Skeletal muscle tissue (tissue), 4 donors: ENCODE measurements around the gene RHAG. TPM values are rescaled to one million over a fixed set of nuclear protein-coding genes. Genes with fewer than 3 reads are reported as not detected.

Experiments
- H3K27ac ChIP-seq: one replicate; pipeline ENCODE4 v1.7.0; 2013; ENCODE audit warnings: mild to moderate bottlenecking, low read depth, low read length, inconsistent platforms
- H3K27me3 ChIP-seq, 3 donors: one replicate each; pipeline ENCODE4 v1.7.0; 2013; ENCODE audit warnings: low read length in 3 of 3; ENCODE audit not compliant: control insufficient read depth in 3 of 3, insufficient read depth in 3 of 3
- H3K36me3 ChIP-seq, 3 donors: one replicate each; pipeline ENCODE4 v1.7.0; 2013; ENCODE audit warnings: low read length in 3 of 3; ENCODE audit not compliant: control insufficient read depth in 3 of 3, insufficient read depth in 3 of 3
- H3K4me1 ChIP-seq, 3 donors: one replicate each; pipeline ENCODE4 v1.7.0; 2013; ENCODE audit warnings: low read length in 3 of 3, mild to moderate bottlenecking in 3 of 3; ENCODE audit not compliant: control insufficient read depth in 3 of 3, insufficient read depth in 3 of 3
- H3K4me3 ChIP-seq, 3 donors: one replicate each; pipeline ENCODE4 v1.7.0; 2013; ENCODE audit warnings: low read length in 3 of 3
- H3K9ac ChIP-seq, 3 donors: one replicate each; pipeline ENCODE4 v1.7.0; 2013; ENCODE audit warnings: low read length in 3 of 3, mild to moderate bottlenecking in 3 of 3, moderate library complexity in 2 of 3, low read depth in 1 of 3
- H3K9me3 ChIP-seq, 3 donors: one replicate each; pipeline ENCODE4 v1.7.0; 2013; ENCODE audit warnings: low read length in 3 of 3; ENCODE audit not compliant: control insufficient read depth in 3 of 3
- total RNA-seq: library from RNA; depleted of rRNA; stranded (reverse); fragments of >200 nt; gene quantifications from one replicate; pipeline ENCODE4 v1.2.3, GENCODE V29; 2014
- donor health status: Osteomylitis.

RHAG gene
- total RNA-seq, 1 donor from 2014 or later = 1.6 TPM

- no peak overlapping the region for H3K27ac ChIP-seq
- no peaks in the 10 kb centered on the region for H3K4me1 ChIP-seq
- no peaks in the 10 kb centered on the region for H3K9me3 ChIP-seq
- H3K27me3 ChIP-seq = peaks cover 0 to 2% (median 0%) of the 10 kb centered on the region in 3 donors
- no peak overlapping the region for H3K4me3 ChIP-seq
- H3K9ac ChIP-seq = no peak overlapping the region
- no peaks in the 10 kb centered on the region for H3K36me3 ChIP-seq
Measured at GRCh38 chr6:49570474-49571079, 66.1 kb downstream of the RHAG start.

- Histone ChIP-seq H3K36me3 (no peaks in the 10 kb centered on the region), H3K9ac (no peak overlapping the region), H3K27me3 (no peaks in the 10 kb centered on the region), H3K9me3 (no peaks in the 10 kb centered on the region), H3K4me1 (no peaks in the 10 kb centered on the region), H3K27ac (no peak overlapping the region), H3K4me3 (no peak overlapping the region)
Measured at GRCh38 chr6:49565855-49566254, 70.8 kb downstream of the RHAG start.

DNA sequence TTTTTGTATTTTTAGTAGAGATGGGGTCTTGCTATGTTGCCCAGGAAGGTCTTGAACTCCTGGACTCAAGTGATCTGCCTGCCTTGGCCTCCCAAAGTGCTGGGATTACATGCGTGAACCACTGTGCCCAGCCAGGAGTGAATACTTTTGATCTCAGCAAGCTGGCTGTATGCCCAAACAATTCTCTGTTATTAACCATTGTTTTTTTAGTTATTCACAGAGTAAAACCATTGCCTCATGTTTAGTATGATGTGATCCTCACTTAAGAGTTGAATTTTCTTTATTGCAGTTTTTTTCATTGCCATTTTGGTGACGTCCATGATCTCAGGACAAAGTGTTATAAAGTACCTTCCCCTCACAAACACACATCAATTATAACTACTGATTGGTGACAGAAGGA, 71.4 kb downstream of the RHAG start:
- Histone ChIP-seq H3K27ac (no peak overlapping the region), H3K4me1 (no peaks in the 10 kb centered on the region), H3K4me3 (no peak overlapping the region), H3K27me3 (no peaks in the 10 kb centered on the region), H3K9ac (no peak overlapping the region), H3K9me3 (no peaks in the 10 kb centered on the region), H3K36me3 (no peaks in the 10 kb centered on the region)

DNA sequence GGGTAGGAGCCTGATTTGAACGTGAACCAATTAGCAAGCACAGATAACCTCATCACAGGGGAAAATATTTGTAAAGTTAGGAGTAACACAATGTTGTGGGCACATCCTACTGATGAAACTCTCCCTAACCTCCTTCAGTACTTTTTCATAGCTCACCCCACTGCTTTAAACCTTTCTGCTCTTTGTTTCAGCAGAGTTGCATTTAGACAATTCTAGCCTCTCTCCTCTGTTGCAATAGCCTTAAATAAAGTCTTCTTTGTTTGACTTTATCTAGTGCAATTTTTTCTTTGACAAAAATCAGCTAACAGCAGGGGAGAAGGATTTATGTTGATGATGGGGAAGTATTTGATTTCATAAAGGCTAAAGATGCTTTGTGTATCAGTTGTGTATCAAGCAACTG, 72.1 kb downstream of the RHAG start:
- Histone ChIP-seq H3K27me3 (no peaks in the 10 kb centered on the region), H3K9me3 (no peaks in the 10 kb centered on the region), H3K27ac (no peak overlapping the region), H3K4me1 (no peaks in the 10 kb centered on the region), H3K9ac (no peak overlapping the region), H3K36me3 (no peaks in the 10 kb centered on the region), H3K4me3 (no peak overlapping the region)

DNA sequence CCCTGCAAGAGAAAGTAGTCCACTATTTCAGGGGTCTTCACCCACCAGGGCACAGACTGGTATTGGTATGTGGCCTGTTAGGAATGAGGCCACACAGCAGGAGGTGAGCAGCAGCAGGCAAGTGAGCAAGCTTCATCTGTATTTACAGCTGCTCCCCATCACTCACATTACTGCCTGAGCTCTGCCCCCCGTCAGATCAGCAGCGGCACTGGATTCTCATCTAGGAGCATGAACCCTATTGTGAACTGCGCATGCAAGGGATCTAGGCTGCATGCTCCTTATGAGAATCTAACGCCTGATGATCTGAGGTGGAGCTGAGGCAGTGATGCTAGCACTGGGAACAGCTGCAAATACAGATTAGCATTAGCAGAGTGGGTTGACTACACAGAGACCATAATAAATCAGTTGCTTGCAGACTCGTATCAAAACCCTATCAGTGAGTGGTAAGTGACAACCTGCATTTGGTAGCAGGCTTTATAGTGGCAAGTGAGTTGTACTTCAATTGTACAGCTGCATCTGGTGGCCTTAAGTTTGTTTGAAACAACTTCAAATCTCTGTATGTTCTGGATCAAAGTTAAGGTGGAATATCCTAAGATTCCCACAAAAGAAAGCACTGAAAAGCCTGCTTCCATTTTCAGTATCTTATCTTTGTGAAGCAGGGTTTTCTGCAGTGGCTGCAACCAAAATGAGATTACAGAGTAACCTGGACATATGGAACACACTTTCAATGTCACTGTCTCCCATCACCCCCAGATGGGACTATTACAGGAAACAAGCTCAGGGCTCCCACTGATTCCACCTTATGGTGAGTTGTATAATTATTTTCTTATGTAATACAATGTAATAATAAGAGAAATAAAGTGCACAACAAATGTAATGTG, 73.4 kb downstream of the RHAG start:
- Histone ChIP-seq H3K27ac (no peak overlapping the region), H3K9ac (no peak overlapping the region), H3K4me1 (no peaks in the 10 kb centered on the region), H3K9me3 (no peaks in the 10 kb centered on the region), H3K27me3 (no peaks in the 10 kb centered on the region), H3K4me3 (no peak overlapping the region), H3K36me3 (no peaks in the 10 kb centered on the region)

- Histone ChIP-seq H3K9ac (no peak overlapping the region), H3K4me1 (no peaks in the 10 kb centered on the region), H3K9me3 (no peaks in the 10 kb centered on the region), H3K4me3 (no peak overlapping the region), H3K27ac (no peak overlapping the region), H3K27me3 (peaks cover 0 to under 1% (median 0%) of the 10 kb centered on the region in 3 donors), H3K36me3 (no peaks in the 10 kb centered on the region)
Measured at GRCh38 chr6:49558238-49558637, 78.4 kb downstream of the RHAG start.

- H3K4me3 ChIP-seq = no peak overlapping the region
- H3K9me3 ChIP-seq = no peaks in the 10 kb centered on the region
- peaks cover 0 to 3% (median 0%) of the 10 kb centered on the region in 3 donors for H3K27me3 ChIP-seq
- no peaks in the 10 kb centered on the region for H3K4me1 ChIP-seq
- H3K36me3 ChIP-seq = no peaks in the 10 kb centered on the region
- H3K27ac ChIP-seq = no peak overlapping the region
- no peak overlapping the region for H3K9ac ChIP-seq
Measured at GRCh38 chr6:49557177-49557576, 79.5 kb downstream of the RHAG start.

DNA sequence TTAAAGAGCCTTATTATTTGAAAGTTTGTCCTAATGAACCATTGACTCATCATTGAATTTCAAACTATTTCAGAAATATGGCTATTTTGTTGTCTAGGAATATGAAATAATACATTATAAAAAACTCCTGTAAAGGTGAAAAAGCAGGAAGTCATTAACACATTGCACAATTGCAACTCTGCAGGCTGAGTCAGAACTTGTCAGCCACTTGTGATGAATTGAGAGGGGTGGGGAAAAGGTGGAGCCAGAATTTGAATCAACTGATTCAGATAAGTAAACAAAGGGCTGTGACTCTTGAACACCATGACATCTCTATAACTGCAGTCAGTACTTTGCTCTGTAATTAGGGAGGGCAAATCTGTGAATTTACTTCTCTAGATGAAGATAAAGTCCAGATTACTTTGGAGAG, 80.2 kb downstream of the RHAG start:
- peaks cover 2 to 5% (median 2%) of the 10 kb centered on the region in 3 donors for H3K27me3 ChIP-seq
- H3K9ac ChIP-seq = no peak overlapping the region
- H3K27ac ChIP-seq = no peak overlapping the region
- no peak overlapping the region for H3K4me3 ChIP-seq
- H3K36me3 ChIP-seq = no peaks in the 10 kb centered on the region
- peaks cover under 1 to 3% (median 2%) of the 10 kb centered on the region in 3 donors for H3K4me1 ChIP-seq
- no peaks in the 10 kb centered on the region for H3K9me3 ChIP-seq

- peaks cover 6 to 8% (median 7%) of the 10 kb centered on the region in 3 donors for H3K4me1 ChIP-seq
- no peak overlapping the region for H3K9ac ChIP-seq
- no peak overlapping the region for H3K4me3 ChIP-seq
- peaks cover 7 to 10% (median 7%) of the 10 kb centered on the region in 3 donors for H3K27me3 ChIP-seq
- H3K36me3 ChIP-seq = no peaks in the 10 kb centered on the region
- no peak overlapping the region for H3K27ac ChIP-seq
- no peaks in the 10 kb centered on the region for H3K9me3 ChIP-seq
Measured at GRCh38 chr6:49555951-49556350, 80.7 kb downstream of the RHAG start.
